Measurements from ENCODE around the gene TRAPPC1. TPM values are rescaled to one million over a fixed set of nuclear protein-coding genes. Genes with fewer than 3 reads are reported as not detected.

The TRAPPC1 gene
- total RNA-seq, 1 experiment from 2014 or later: 99.7 TPM

DNA sequence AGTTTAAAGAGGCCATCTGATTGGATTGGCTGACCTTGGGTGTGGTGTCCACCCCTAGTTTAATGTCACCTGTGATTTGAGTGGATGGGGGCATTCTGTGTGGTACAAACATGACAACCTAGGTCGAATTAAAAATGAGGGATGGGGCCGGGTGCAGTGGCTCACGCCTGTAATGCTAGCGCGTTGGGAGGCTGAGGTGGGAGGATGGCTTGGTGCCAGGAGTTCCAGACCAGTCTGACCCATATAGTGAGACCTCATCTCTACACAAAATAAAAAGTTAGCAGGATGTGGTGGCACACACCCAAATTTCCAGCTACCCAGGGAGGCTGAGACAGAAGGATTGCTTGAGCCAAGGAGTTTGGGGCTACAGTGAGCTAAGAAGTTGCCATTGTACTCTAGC is 14.7 kb upstream of the TRAPPC1 start (continued):
- TF ChIP-seq PREB (CRISPR knock-in tag; IDR thresholded peaks at IDR 0.05; ENCODE audit: borderline replicate concordance) (no peak), GTF2I (CRISPR knock-in tag; conservative IDR thresholded peaks at IDR 0.05) (no peak), CBFB (CRISPR knock-in tag; IDR thresholded peaks at IDR 0.05; ENCODE audit: low read depth) (no peak)

- no peak for DNase-seq (ENCODE audit: low spot score)
- Mint-ChIP-seq H3K36me3 (peaks cover 71% of the 10 kb centered on the region), H3K27me3 (ENCODE audit: low read depth) (no peaks in the 10 kb centered on the region), H3K4me1 (no peaks in the 10 kb centered on the region), H3K9me3 (no peaks in the 10 kb centered on the region), H3K4me3 (no peak overlapping the region), H3K27ac (no peak overlapping the region)
- ChIA-PET CTCF (interaction anchor here (1.7 to 2.4 kb wide), 2 partner anchors 44 to 112 kb away, joined by 7 read pairs; no protein-coding TSS in a partner anchor), POLR2A (no interaction called here)
- ATAC-seq: no peak
- TF ChIP-seq ATF6 (CRISPR knock-in tag; IDR thresholded peaks at IDR 0.05): no peak
- no peak for TF ChIP-seq NR2C2 (CRISPR knock-in tag; IDR thresholded peaks at IDR 0.05)
- no peak for TF ChIP-seq PREB (CRISPR knock-in tag; IDR thresholded peaks at IDR 0.05; ENCODE audit: borderline replicate concordance)
- no peak for TF ChIP-seq ZNF532 (CRISPR knock-in tag; IDR thresholded peaks at IDR 0.05; ENCODE audit: borderline replicate concordance)
- no peak for TF ChIP-seq TCF7 (CRISPR knock-in tag; IDR thresholded peaks at IDR 0.05; ENCODE audit: low read depth)
- TF ChIP-seq KAT7 (CRISPR knock-in tag; IDR thresholded peaks at IDR 0.05; ENCODE audit: borderline replicate concordance): no peak
- no peak for TF ChIP-seq ATF1 (CRISPR knock-in tag; IDR thresholded peaks at IDR 0.05)
- TF ChIP-seq MAX (CRISPR knock-in tag; IDR thresholded peaks at IDR 0.05): no peak
- TF ChIP-seq ZNF317 (CRISPR knock-in tag; IDR thresholded peaks at IDR 0.05; ENCODE audit: borderline replicate concordance, low read depth): no peak
- TF ChIP-seq FOXJ3 (CRISPR knock-in tag; IDR thresholded peaks at IDR 0.05; ENCODE audit: borderline replicate concordance): no peak
- TF ChIP-seq PRRX2 (CRISPR knock-in tag; IDR thresholded peaks at IDR 0.05): no peak
- TF ChIP-seq USF2 (CRISPR knock-in tag; IDR thresholded peaks at IDR 0.05): no peak
- TF ChIP-seq CBFB (CRISPR knock-in tag; IDR thresholded peaks at IDR 0.05; ENCODE audit: low read depth): no peak
- TF ChIP-seq ZNF138 (CRISPR knock-in tag; conservative IDR thresholded peaks at IDR 0.05): no peak
- no peak for TF ChIP-seq JUN (CRISPR knock-in tag; IDR thresholded peaks at IDR 0.05)
- TF ChIP-seq SP1 (CRISPR knock-in tag; conservative IDR thresholded peaks at IDR 0.05): no peak
- no peak for TF ChIP-seq CDX4 (CRISPR knock-in tag; IDR thresholded peaks at IDR 0.05; ENCODE audit: borderline replicate concordance)
- TF ChIP-seq, protein P1, sequence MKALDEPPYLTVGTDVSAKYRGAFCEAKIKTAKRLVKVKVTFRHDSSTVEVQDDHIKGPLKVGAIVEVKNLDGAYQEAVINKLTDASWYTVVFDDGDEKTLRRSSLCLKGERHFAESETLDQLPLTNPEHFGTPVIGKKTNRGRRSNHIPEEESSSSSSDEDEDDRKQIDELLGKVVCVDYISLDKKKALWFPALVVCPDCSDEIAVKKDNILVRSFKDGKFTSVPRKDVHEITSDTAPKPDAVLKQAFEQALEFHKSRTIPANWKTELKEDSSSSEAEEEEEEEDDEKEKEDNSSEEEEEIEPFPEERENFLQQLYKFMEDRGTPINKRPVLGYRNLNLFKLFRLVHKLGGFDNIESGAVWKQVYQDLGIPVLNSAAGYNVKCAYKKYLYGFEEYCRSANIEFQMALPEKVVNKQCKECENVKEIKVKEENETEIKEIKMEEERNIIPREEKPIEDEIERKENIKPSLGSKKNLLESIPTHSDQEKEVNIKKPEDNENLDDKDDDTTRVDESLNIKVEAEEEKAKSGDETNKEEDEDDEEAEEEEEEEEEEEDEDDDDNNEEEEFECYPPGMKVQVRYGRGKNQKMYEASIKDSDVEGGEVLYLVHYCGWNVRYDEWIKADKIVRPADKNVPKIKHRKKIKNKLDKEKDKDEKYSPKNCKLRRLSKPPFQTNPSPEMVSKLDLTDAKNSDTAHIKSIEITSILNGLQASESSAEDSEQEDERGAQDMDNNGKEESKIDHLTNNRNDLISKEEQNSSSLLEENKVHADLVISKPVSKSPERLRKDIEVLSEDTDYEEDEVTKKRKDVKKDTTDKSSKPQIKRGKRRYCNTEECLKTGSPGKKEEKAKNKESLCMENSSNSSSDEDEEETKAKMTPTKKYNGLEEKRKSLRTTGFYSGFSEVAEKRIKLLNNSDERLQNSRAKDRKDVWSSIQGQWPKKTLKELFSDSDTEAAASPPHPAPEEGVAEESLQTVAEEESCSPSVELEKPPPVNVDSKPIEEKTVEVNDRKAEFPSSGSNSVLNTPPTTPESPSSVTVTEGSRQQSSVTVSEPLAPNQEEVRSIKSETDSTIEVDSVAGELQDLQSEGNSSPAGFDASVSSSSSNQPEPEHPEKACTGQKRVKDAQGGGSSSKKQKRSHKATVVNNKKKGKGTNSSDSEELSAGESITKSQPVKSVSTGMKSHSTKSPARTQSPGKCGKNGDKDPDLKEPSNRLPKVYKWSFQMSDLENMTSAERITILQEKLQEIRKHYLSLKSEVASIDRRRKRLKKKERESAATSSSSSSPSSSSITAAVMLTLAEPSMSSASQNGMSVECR (CRISPR knock-in tag; IDR thresholded peaks at IDR 0.05; ENCODE audit: borderline replicate concordance): no peak
Measured at GRCh38 chr17:7945651-7946050, 13.9 kb upstream of the TRAPPC1 start.
